SK-N-SH (cell line): ENCODE measurements around the gene SPOP. TPM values are rescaled to one million over a fixed set of nuclear protein-coding genes. Genes with fewer than 3 reads are reported as not detected.
"Not testable (repeated sequence)": the region's sequence is repeated elsewhere in the genome, so short reads cannot be mapped to it uniquely, and the experiment has no call there.

Source experiments
- CTCF ChIA-PET: fragments of 300-600, 350-600 bp; formaldehyde crosslinking; extraction: SDS; loops from one replicate; lab custom pipeline; 2021; lab: Yijun Ruan, JAX
- POLR2A ChIA-PET: fragments of 350-600 bp; sonication (Branson Sonifier 250); formaldehyde crosslinking; extraction: SDS; loops from one replicate; lab custom pipeline; 2020; ENCODE audit warnings: antibody characterized with exemption, inconsistent platforms; lab: Yijun Ruan, JAX
- DNase-seq: peaks from one replicate; pipeline ENCODE4 v3.0.0; 2012
- H2AFZ ChIP-seq: fragments of 200-600 bp; sonication (generic); 2 replicates; pipeline ENCODE4 v1.8.1; 2016; ENCODE audit warnings: antibody characterized with exemption, mild to moderate bottlenecking, low read depth
- H3F3A ChIP-seq: fragments of 200-600 bp; sonication (generic); replicated peaks from 2 replicates; pipeline ENCODE3; 2016; ENCODE audit warnings: antibody characterized with exemption, mild to moderate bottlenecking; ENCODE audit not compliant: insufficient read depth
- H3K27ac ChIP-seq, 2 experiments: fragments of 200-500 bp in 1 of 2; fragments of 200-600 bp in 1 of 2; sonication (Bioruptor generic) in 1 of 2; sonication (generic), shearing (Covaris generic) in 1 of 2; 2 replicates each; pipeline versions ENCODE4 v1.5.1 to v1.6.1; 2014 to 2016; ENCODE audit warnings: low read depth in 2 of 2, inconsistent platforms in 1 of 2, low read length in 1 of 2, mild to moderate bottlenecking in 1 of 2, mixed read lengths in 1 of 2
- H3K27me3 ChIP-seq: fragments of 200-600 bp; sonication (generic), shearing (Covaris generic); 2 replicates; pipeline ENCODE4 v1.6.1; 2016; ENCODE audit warnings: mixed run types; ENCODE audit not compliant: insufficient read depth
- H3K36me3 ChIP-seq, 2 experiments: fragments of 200-500 bp in 1 of 2; fragments of 200-600 bp in 1 of 2; sonication (Bioruptor generic) in 1 of 2; sonication (generic) in 1 of 2; replicated peaks in 1 of 2; 2 replicates each; pipeline versions ENCODE3 to v1.5.1; 2014 to 2016; ENCODE audit warnings: low read length in 1 of 2, mild to moderate bottlenecking in 1 of 2; ENCODE audit not compliant: insufficient read depth in 2 of 2, control insufficient read depth in 1 of 2
- H3K4me1 ChIP-seq, 2 experiments: fragments of 200-500 bp in 1 of 2; fragments of 200-600 bp in 1 of 2; sonication (Bioruptor generic) in 1 of 2; sonication (generic), shearing (Covaris generic) in 1 of 2; 2 replicates each; pipeline versions ENCODE4 v1.5.1 to v1.6.1; 2014 to 2016; ENCODE audit warnings: low read depth in 1 of 2, low read length in 1 of 2, mixed run types in 1 of 2; ENCODE audit not compliant: insufficient read depth in 2 of 2, control insufficient read depth in 1 of 2
- H3K4me2 ChIP-seq: fragments of 200-600 bp; sonication (generic), shearing (Covaris generic); 2 replicates; pipeline ENCODE4 v1.6.1; 2017; ENCODE audit warnings: mixed run types
- H3K4me3 ChIP-seq, 2 experiments: fragments of 200-500 bp in 1 of 2; fragments of 200-600 bp in 1 of 2; sonication (Bioruptor generic) in 1 of 2; sonication (generic), shearing (Covaris generic) in 1 of 2; 2 replicates each; pipeline versions ENCODE4 v1.5.1 to v1.8.1; 2014 to 2016; ENCODE audit warnings: low read depth in 2 of 2, inconsistent platforms in 1 of 2, low read length in 1 of 2, mild to moderate bottlenecking in 1 of 2, mixed read lengths in 1 of 2, moderate library complexity in 1 of 2
- H3K79me2 ChIP-seq: fragments of 200-600 bp; sonication (generic); 2 replicates; pipeline ENCODE4 v1.8.1; 2017; ENCODE audit warnings: mild to moderate bottlenecking; ENCODE audit not compliant: insufficient read depth
- H3K9ac ChIP-seq: fragments of 200-600 bp; sonication (generic); 2 replicates; pipeline ENCODE4 v1.6.1; 2017; ENCODE audit warnings: mixed run types
- H3K9me2 ChIP-seq: fragments of 200-600 bp; sonication (generic); 2 replicates; pipeline ENCODE4 v1.6.1; 2017; ENCODE audit warnings: mixed run types
- H3K9me3 ChIP-seq: fragments of 200-600 bp; sonication (generic); 2 replicates; pipeline ENCODE4 v1.6.1; 2017; ENCODE audit warnings: mixed run types, mild to moderate bottlenecking, moderate library complexity
- H4K20me1 ChIP-seq: fragments of 200-600 bp; sonication (generic); 2 replicates; pipeline ENCODE4 v1.6.1; 2017; ENCODE audit warnings: mild to moderate bottlenecking, mixed run types; ENCODE audit not compliant: insufficient read depth
- RCOR1 ChIP-seq: fragments of 150-350 bp; IDR thresholded peaks from 2 replicates; pipeline ENCODE4 v1.6.1; 2017; ENCODE audit warnings: antibody characterized with exemption, low read length
- SIN3A ChIP-seq: IDR thresholded peaks from 2 replicates; pipeline ENCODE4 v1.6.1; 2012; ENCODE audit warnings: low read depth, mild to moderate bottlenecking, low read length, moderate library complexity, borderline replicate concordance
- SMC3 ChIP-seq: IDR thresholded peaks from 2 replicates; pipeline ENCODE4 v1.6.1; 2012; ENCODE audit warnings: low read depth, low read length, improper control_type of control experiment
- YY1 ChIP-seq: IDR thresholded peaks from 2 replicates; pipeline ENCODE4 v1.4.0; 2012; ENCODE audit warnings: low read depth, mild to moderate bottlenecking
- whole genome bisulfite sequencing: methylation state at CpG from one replicate; pipeline ENCODE4 v1.1.6; 2017; ENCODE audit warnings: low lambda C conversion rate; 5-methylcytosine and 5-hydroxymethylcytosine counted together
- polyA plus RNA-seq, 3 experiments: library from polyadenylated mRNA; depleted of rRNA; stranded (reverse); fragments of >200 nt; gene quantifications; 2 replicates each; pipeline ENCODE4 v1.2.3, GENCODE V29; 2012
- TF ChIP-seq, protein P1 (sequence below): IDR thresholded peaks from 2 replicates; pipeline ENCODE4 v1.6.1; 2012; ENCODE audit warnings: mild to moderate bottlenecking, low read depth, low read length, moderate library complexity
- TF ChIP-seq, protein P2 (sequence below): fragments of 150-350 bp; IDR thresholded peaks from 2 replicates; pipeline ENCODE4 v1.6.1; 2017; ENCODE audit warnings: antibody characterized with exemption, low read length, low read depth, borderline replicate concordance
- TF ChIP-seq, protein P3 (sequence below): IDR thresholded peaks from 2 replicates; pipeline ENCODE4 v1.4.0; 2012; ENCODE audit warnings: low read depth

The SPOP gene
- polyA plus RNA-seq, 1 of the 3 experiments (the other 2 are of a cell fraction): 54.0 TPM

DNA sequence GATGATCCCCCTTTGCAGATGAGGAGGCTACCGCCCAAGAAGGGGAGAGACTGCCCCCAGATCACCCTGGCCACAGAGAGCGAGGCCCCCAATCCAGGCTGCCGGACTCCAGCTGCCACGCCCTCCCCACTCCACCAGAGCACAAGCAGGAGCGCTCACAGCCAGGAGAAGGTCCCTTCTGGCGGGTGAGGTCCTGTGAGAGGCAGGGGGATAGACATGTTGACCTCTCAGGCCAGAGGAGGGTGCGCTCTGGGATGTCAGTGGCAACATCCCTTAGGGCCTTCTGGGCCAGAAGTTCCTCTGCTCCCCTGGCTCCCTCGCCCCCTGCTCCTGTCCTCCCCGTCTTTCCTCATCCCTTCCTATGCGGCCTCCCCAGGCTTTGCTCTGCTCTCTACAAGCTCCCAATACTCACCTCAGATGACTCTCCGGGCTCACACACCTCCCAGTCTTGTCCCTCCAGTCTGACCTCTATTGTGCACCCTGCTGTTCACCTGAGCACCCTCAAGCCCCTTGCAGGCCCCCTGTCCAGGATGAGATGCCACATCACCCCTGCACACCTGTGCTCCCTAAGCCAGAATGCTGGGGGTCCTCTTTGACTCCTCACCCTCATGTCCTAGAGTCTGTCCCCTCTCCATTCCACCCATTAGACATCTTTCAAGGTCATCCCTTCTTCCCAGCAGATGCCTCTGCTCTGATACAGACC lies 107.2 kb downstream of the SPOP start:
- no peak for TF ChIP-seq RCOR1
- TF ChIP-seq SMC3: no peak
- TF ChIP-seq, protein P1, sequence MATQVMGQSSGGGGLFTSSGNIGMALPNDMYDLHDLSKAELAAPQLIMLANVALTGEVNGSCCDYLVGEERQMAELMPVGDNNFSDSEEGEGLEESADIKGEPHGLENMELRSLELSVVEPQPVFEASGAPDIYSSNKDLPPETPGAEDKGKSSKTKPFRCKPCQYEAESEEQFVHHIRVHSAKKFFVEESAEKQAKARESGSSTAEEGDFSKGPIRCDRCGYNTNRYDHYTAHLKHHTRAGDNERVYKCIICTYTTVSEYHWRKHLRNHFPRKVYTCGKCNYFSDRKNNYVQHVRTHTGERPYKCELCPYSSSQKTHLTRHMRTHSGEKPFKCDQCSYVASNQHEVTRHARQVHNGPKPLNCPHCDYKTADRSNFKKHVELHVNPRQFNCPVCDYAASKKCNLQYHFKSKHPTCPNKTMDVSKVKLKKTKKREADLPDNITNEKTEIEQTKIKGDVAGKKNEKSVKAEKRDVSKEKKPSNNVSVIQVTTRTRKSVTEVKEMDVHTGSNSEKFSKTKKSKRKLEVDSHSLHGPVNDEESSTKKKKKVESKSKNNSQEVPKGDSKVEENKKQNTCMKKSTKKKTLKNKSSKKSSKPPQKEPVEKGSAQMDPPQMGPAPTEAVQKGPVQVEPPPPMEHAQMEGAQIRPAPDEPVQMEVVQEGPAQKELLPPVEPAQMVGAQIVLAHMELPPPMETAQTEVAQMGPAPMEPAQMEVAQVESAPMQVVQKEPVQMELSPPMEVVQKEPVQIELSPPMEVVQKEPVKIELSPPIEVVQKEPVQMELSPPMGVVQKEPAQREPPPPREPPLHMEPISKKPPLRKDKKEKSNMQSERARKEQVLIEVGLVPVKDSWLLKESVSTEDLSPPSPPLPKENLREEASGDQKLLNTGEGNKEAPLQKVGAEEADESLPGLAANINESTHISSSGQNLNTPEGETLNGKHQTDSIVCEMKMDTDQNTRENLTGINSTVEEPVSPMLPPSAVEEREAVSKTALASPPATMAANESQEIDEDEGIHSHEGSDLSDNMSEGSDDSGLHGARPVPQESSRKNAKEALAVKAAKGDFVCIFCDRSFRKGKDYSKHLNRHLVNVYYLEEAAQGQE: no peak
- no peak for TF ChIP-seq YY1
- no peak for TF ChIP-seq SIN3A
- TF ChIP-seq, protein P2, sequence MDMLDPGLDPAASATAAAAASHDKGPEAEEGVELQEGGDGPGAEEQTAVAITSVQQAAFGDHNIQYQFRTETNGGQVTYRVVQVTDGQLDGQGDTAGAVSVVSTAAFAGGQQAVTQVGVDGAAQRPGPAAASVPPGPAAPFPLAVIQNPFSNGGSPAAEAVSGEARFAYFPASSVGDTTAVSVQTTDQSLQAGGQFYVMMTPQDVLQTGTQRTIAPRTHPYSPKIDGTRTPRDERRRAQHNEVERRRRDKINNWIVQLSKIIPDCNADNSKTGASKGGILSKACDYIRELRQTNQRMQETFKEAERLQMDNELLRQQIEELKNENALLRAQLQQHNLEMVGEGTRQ: no peak
- TF ChIP-seq, protein P3, sequence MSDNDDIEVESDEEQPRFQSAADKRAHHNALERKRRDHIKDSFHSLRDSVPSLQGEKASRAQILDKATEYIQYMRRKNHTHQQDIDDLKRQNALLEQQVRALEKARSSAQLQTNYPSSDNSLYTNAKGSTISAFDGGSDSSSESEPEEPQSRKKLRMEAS: no peak
- H3F3A ChIP-seq: peaks cover 23% of the 10 kb centered on the region
- H3K9me3 ChIP-seq: no peaks in the 10 kb centered on the region
- no peak for DNase-seq
- POLR2A ChIA-PET: interaction anchor here (0.6 to 0.9 kb wide), 2 partner anchors 130 to 250 kb away, joined by 4 read pairs; no protein-coding TSS in a partner anchor
- no peaks in the 10 kb centered on the region for H3K36me3 ChIP-seq
- H3K27me3 ChIP-seq: peaks cover 35% of the 10 kb centered on the region
- no peaks in the 10 kb centered on the region for H3K9me2 ChIP-seq
- no peak overlapping the region for H3K9ac ChIP-seq
- no peak overlapping the region for H3K27ac ChIP-seq
- no peaks in the 10 kb centered on the region for H4K20me1 ChIP-seq
- WGBS: 43% methylated on average over 5 of the region's 11 CpGs
- H3K4me1 ChIP-seq: peaks cover 3 to 14% of the 10 kb centered on the region in 2 experiments; a peak in 2 of 4 replicates
- no peak overlapping the region for H2AFZ ChIP-seq
- H3K79me2 ChIP-seq: no peaks in the 10 kb centered on the region
- CTCF ChIA-PET: interaction anchor here (0.5 to 48.9 kb wide), 103 partner anchors 11 to 456 kb away, joined by 3 to 2107 read pairs (median 4); partner anchors contain the start of genes PHB1, SLC35B1 and SPOP
- H3K4me2 ChIP-seq: peak overlapping the region; percentile 95
- H3K4me3 ChIP-seq: peak overlapping the region in 1 of 2 experiments; percentile 88; a peak in 1 of 4 replicates

DNA sequence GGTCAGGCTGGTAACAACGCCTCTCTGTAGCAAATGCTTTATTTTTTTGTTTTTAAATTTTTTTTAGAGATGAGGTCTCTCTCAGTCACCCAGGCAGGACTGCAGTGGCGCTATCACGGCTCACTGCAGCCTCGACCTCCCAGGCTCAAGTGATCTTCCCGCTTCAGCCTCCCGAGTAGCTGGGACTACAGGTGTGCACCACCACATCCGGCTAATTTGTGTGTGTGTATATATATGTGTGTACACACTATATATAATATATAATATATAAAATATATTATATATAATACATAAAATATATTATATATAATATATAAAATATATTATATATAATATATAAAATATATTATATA lies 109.2 kb downstream of the SPOP start:
- Histone ChIP-seq H3K27me3 (peaks cover 55% of the 10 kb centered on the region), H3K4me3 (peak overlapping the region in 1 of 2 experiments; percentile 56; a peak in 1 of 4 replicates), H3K4me2 (peak overlapping the region; percentile 83; the same call in 1 of the 2 replicates), H2AFZ (peak overlapping the region; percentile 93; the same call in 1 of the 2 replicates), H3K4me1 (peaks cover 2 to 14% of the 10 kb centered on the region in 2 experiments; a peak in 2 of 4 replicates), H3F3A (peaks cover 21% of the 10 kb centered on the region)
- H3K79me2 ChIP-seq, H3K27ac ChIP-seq, H3K9me3 ChIP-seq, DNase-seq, POLR2A ChIA-PET, H3K9me2 ChIP-seq, H3K36me3 ChIP-seq, H3K9ac ChIP-seq, H4K20me1 ChIP-seq: not testable (repeated sequence)
- CTCF ChIA-PET: interaction anchor here (0.9 to 48.9 kb wide), 23 partner anchors 13 to 429 kb away, joined by 3 to 2107 read pairs (median 11); partner anchors contain the start of genes DLX3, SLC35B1 and SPOP
- 59% methylated on average over 7 of the region's 7 CpGs for WGBS
